PC-3 (cell line): Measurements from ENCODE around the gene SLC16A11.

Source experiments
- CTCF ChIP-seq: fragments of 300-600 bp; sonication (generic); conservative IDR thresholded peaks from 2 replicates; pipeline ENCODE4 v1.5.1; 2017; ENCODE audit warnings: antibody characterized with exemption, low read depth, mild to moderate bottlenecking, low read length
- EZH2 ChIP-seq: fragments of 300-600 bp; sonication (generic); IDR thresholded peaks from one replicate; pipeline ENCODE4 v1.6.1; 2017; ENCODE audit warnings: antibody characterized with exemption, mild to moderate bottlenecking, low read length; ENCODE audit not compliant: unreplicated experiment
- EZH2phosphoT487 ChIP-seq: fragments of 300-600 bp; sonication (generic); IDR thresholded peaks from 2 replicates; pipeline ENCODE4 v1.6.1; 2018; ENCODE audit warnings: mild to moderate bottlenecking, antibody characterized with exemption, low read length, borderline replicate concordance

- TF ChIP-seq CTCF (no peak), EZH2 (no peak), EZH2phosphoT487 (no peak)
Observed at GRCh38 chr17:7067198-7067597, 23.3 kb upstream of the SLC16A11 start.
